Muscle of arm (tissue), 12 donors: ENCODE measurements around the gene CA6. TPM values are rescaled to one million over a fixed set of nuclear protein-coding genes. Genes with fewer than 3 reads are reported as not detected.
"Not testable (repeated sequence)": the region's sequence is repeated elsewhere in the genome, so short reads cannot be mapped to it uniquely, and the experiment has no call there.

Experiments used
- DNase-seq: peaks from one replicate; pipeline ENCODE4 v3.0.0-alpha.2; 2013
- polyA plus RNA-seq, 12 donors: library from polyadenylated mRNA; unstranded; fragments of 120-200 nt; gene quantifications; one replicate each; pipeline ENCODE4 v1.2.1, GENCODE V29; 2013; ENCODE audit not compliant: insufficient read length in 12 of 12

Gene CA6
- polyA plus RNA-seq, 12 donors, result 0.12 to 0.22 TPM; not detected in 10

GRCh38 chr1:8969937-8970336 is 24.3 kb downstream of the CA6 start:
- DNase-seq, result no peak

- no peak for DNase-seq
Observed at GRCh38 chr1:8970870-8971337, 25.2 kb downstream of the CA6 start.

DNA sequence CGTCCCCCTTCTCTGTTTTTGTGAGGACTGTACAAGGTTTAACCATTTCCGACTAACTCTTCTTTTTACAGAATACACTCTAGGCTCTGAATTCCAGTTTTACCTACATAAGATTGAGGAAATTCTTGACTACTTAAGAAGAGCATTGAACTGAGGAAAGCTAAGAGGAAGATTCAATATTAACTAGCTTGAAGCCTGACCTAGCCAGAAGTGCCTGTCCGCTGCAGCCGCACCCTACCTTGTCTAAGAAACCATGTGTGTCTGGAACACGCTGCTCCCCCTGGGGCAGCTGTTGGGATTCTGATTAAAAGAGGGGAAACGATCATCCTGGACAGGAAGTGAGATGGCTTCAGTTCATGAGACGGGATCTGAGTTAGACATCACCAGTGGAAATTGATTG is 28.9 kb downstream of the CA6 start:
- DNase-seq, result no peak

GRCh38 chr1:8976338-8976737 is 30.7 kb downstream of the CA6 start:
- no peak for DNase-seq

DNA sequence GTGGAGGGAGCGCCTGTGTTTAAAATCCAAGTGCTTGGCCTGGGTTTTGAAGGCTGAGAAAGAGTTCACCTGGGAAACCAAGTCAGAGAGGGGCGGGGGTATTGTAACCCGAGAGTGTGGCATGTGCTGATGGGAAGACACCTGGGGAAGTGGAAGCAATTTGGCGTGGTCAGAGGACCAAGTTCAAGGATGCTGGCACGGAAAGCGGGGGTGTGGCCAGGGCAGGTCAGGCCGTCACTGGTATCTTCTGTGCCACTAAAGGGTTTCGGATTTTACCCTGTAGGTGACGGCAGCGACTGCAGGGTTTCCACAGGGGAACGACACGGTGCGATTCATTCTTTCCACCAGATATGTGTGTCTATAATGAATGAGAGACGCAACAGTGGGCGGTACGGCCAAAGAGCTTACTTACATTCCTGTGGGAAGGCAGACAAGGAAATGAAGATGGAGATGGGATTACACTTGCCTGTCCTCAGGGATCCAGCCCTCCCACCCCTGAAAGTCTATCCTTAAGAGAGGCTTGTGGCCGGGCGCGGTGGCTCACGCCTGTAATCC is 31.3 kb downstream of the CA6 start:
- no peak for DNase-seq

- DNase-seq, result no peak
Observed at GRCh38 chr1:8980656-8981055, 35.0 kb downstream of the CA6 start.

GRCh38 chr1:8981169-8981568 is 35.5 kb downstream of the CA6 start:
- no peak for DNase-seq

- DNase-seq, result no peak
Observed at GRCh38 chr1:8984203-8984602, 38.5 kb downstream of the CA6 start.

DNA sequence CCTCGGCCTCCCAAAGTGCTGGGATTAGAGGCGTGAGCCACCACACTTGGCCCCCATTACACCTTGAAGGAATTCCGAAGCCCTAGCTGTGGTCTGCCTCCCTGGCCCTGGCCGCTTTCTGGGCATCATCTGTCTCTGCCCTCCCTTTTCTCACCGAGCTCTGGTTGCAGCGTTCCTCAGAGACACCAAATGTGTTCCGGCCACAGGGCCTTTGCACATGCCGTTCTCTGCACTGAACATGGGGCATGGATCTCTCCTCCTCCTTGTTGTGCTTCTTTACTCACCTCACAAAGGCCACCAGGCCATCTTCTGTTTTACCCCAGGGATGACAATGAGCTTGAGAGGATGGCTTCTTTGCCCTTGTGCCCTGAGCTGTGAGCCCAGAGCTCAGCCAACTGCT is 39.3 kb downstream of the CA6 start:
- no peak for DNase-seq

GRCh38 chr1:8985915-8986813 is 40.5 kb downstream of the CA6 start:
- peak; percentile 38 for DNase-seq

GRCh38 chr1:8986814-8987190 is 41.1 kb downstream of the CA6 start:
- no peak for DNase-seq

DNA sequence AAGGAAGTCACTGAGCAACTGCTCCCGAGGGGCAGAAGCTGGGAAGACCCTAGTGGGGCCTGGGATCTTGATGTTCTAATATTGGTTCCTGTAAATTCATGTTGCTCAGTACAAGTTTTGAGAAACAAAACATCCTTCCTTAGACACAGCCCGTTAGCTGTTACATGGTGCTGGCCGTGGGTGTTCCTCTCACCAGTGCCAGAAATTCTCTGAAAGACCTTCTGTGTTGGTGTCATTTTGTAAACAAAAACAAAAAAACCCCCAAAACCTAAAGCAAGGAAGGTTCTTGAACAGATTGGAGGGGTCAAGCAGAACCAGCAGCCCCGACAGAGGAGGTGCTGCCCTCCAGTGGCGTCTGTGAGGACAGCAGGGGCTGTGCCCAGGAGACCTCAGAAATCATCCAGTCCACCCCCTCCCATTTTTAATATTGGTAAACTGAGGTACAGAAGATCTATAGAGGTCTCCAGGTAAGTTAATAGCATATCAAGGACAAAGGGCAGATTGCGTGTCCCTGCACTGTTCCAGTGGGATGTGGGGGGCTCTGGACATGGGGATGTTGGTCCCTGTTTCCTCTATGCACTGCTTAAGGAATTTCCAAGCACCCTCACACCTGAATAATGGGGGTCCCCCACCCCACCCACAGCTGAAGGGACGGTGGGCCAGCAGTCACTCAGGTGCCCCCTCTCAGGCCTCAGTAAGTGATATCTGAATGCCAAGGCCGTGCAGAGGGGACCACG is 42.4 kb downstream of the CA6 start:
- DNase-seq, result peak; percentile 29

GRCh38 chr1:8988618-8988967 is 42.9 kb downstream of the CA6 start:
- no peak for DNase-seq

GRCh38 chr1:8989061-8989460 is 43.4 kb downstream of the CA6 start:
- no peak for DNase-seq

- no peak for DNase-seq
Observed at GRCh38 chr1:8989821-8990220, 44.2 kb downstream of the CA6 start.

DNA sequence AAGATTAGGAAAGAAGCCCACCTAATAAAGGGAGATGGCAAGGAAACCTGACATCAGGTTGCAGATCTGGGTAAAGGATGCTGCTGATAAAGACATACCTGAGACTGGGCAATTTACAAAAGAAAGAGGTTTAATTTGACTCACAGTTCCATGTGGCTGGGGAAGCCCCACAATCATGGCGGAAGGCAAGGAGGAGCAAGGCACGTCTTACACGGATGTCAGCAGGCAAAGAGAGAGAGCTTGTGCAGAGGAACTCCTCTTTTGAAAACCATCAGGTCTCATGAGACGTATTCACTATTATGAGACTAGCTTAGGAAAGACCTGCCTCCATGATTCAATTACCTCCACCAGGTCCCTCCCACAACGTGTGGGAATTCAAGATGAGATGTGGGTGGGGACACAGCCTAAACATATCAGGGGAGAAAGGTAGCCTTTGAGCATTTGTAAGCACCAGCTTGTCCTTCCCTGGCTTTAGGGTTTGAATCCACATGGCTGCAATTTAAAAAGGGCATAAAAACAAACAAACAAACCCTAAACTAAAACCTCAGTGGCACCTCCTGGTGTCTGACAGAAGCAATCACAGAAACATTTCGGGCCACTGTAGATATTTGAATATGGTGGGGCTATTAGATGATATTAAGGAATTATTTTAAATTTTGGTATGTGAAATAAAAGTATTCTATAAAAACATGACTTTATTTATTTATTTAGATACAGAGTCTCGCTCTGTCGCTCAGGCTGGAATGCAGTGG is 47.4 kb downstream of the CA6 start:
- no peak for DNase-seq

DNA sequence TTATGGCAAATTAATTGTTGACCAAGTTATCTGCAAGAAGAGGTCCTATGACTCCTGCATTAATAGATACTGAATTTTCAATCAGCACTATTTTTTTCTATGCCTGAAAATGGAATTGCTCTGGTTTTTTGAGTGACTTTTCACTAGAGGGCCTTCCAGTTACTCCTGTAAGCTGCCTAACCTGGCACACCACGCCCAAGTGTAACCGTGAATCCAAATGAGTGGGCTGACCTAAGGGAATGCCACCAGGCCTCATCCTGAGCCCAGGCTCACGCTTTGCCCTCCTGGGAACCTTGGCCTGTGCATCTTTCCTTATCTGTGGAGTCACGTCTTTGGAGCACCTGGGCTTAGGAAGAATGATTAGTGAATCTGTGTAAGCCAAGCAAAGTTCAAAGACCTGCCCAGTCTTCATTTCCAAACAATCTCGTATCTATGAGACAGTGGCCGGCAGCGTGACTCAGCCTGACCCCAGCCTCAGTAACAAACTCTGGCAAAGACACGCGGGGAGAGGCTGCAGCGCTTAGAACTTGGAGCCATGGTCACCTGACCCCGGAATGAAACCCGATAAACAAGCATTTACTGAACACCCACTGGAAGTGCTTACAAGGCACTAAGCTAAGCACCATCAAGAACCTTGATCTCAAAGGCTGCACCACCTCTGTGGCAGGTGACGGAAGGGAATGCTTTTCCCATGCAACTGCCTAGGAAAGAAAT is 48.5 kb downstream of the CA6 start:
- not testable (repeated sequence) for DNase-seq

GRCh38 chr1:9001534-9002214 is 56.0 kb downstream of the CA6 start:
- DNase-seq, result not testable (repeated sequence)

DNA sequence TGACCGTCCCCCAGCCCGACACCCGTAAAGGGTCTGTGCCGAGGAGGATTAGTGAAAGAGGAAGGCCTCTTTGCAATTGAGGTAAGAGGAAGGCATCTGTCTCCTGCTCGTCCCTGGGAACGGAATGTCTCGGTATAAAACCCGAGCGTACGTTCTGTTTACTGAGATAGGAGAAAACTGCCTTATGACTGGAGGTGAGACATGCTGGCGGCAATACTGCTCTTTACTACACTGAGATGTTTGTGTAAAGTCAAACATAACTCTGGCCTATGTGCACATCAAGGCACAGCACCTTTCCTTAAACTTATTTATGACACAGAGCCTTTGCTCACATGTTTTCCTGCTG is 56.5 kb downstream of the CA6 start:
- not testable (repeated sequence) for DNase-seq

- DNase-seq, result no peak
Observed at GRCh38 chr1:9004031-9004699, 58.5 kb downstream of the CA6 start.
